Measurements from ENCODE around the gene TIMM13.
A peak's percentile ranks its signal among the peaks of the same experiment; 100 is the strongest.
"Not testable (repeated sequence)": the region's sequence is repeated elsewhere in the genome, so short reads cannot be mapped to it uniquely, and the experiment has no call there.

Gene TIMM13

GRCh38 chr19:2427429-2428320 lies at the start of gene TIMM13:
TSS of gene TIMM13 (minus strand) at chr19:2427586. CDS start at chr19:2427533, 53 bp downstream.
- peak; percentile 88 to 94 (median 92) for DNase-seq (ENCODE audit: low read depth in 4 of 4, low spot score in 1 of 4)

- DNase-seq (ENCODE audit: low read depth in 4 of 4, low spot score in 1 of 4): peak in 3 of 4 experiments; percentile 54 to 71 (median 57)
Observed at GRCh38 chr19:2476451-2477140, 49.2 kb upstream of the TIMM13 start.

- DNase-seq (ENCODE audit: low read depth in 4 of 4, low spot score in 1 of 4): peak; percentile 90 to 96 (median 94)
Observed at GRCh38 chr19:2475702-2476450, 48.5 kb upstream of the TIMM13 start, which contains the start of gene GADD45B. TSS of gene GADD45B (plus strand) at chr19:2476127. CDS start at chr19:2476359, 232 bp downstream.

GRCh38 chr19:2475018-2475701 lies 47.8 kb upstream of the TIMM13 start:
- DNase-seq (ENCODE audit: low read depth in 4 of 4, low spot score in 1 of 4): peak in 1 of 4 experiments; percentile 62

GRCh38 chr19:2474232-2475017 lies 47.0 kb upstream of the TIMM13 start:
- peak; percentile 67 to 89 (median 84) for DNase-seq (ENCODE audit: low read depth in 4 of 4, low spot score in 1 of 4)

GRCh38 chr19:2469915-2470200 lies 42.5 kb upstream of the TIMM13 start:
- not testable (repeated sequence) for DNase-seq (ENCODE audit: low read depth in 4 of 4, low spot score in 1 of 4)

GRCh38 chr19:2469102-2469914 lies 41.9 kb upstream of the TIMM13 start:
- peak in 1 of 4 experiments; percentile 43 for DNase-seq (ENCODE audit: low read depth in 4 of 4, low spot score in 1 of 4)

- no peak for DNase-seq (ENCODE audit: low read depth in 4 of 4, low spot score in 1 of 4)
Observed at GRCh38 chr19:2468596-2468995, 41.2 kb upstream of the TIMM13 start.

GRCh38 chr19:2464389-2464788 lies 37.0 kb upstream of the TIMM13 start:
- DNase-seq (ENCODE audit: low read depth in 4 of 4, low spot score in 1 of 4): no peak

- DNase-seq (ENCODE audit: low read depth in 4 of 4, low spot score in 1 of 4): not testable (repeated sequence)
Observed at GRCh38 chr19:2463694-2464093, 36.3 kb upstream of the TIMM13 start.

- no peak for DNase-seq (ENCODE audit: low read depth in 4 of 4, low spot score in 1 of 4)
Observed at GRCh38 chr19:2462635-2463421, 35.4 kb upstream of the TIMM13 start.

- peak in 2 of 4 experiments; percentile 38 to 71 for DNase-seq (ENCODE audit: low read depth in 4 of 4, low spot score in 1 of 4)
Observed at GRCh38 chr19:2461751-2462634, 34.6 kb upstream of the TIMM13 start.

GRCh38 chr19:2460245-2460644 lies 32.9 kb upstream of the TIMM13 start:
- DNase-seq (ENCODE audit: low read depth in 4 of 4, low spot score in 1 of 4): no peak

GRCh38 chr19:2458776-2459175 lies 31.4 kb upstream of the TIMM13 start:
- DNase-seq (ENCODE audit: low read depth in 4 of 4, low spot score in 1 of 4): not testable (repeated sequence)

- no peak for DNase-seq (ENCODE audit: low read depth in 4 of 4, low spot score in 1 of 4)
Observed at GRCh38 chr19:2458054-2458453, 30.7 kb upstream of the TIMM13 start.

GRCh38 chr19:2457394-2458037 lies 30.1 kb upstream of the TIMM13 start:
- DNase-seq (ENCODE audit: low read depth in 4 of 4, low spot score in 1 of 4): no peak
